ENCODE results near the gene RALY.

DNA sequence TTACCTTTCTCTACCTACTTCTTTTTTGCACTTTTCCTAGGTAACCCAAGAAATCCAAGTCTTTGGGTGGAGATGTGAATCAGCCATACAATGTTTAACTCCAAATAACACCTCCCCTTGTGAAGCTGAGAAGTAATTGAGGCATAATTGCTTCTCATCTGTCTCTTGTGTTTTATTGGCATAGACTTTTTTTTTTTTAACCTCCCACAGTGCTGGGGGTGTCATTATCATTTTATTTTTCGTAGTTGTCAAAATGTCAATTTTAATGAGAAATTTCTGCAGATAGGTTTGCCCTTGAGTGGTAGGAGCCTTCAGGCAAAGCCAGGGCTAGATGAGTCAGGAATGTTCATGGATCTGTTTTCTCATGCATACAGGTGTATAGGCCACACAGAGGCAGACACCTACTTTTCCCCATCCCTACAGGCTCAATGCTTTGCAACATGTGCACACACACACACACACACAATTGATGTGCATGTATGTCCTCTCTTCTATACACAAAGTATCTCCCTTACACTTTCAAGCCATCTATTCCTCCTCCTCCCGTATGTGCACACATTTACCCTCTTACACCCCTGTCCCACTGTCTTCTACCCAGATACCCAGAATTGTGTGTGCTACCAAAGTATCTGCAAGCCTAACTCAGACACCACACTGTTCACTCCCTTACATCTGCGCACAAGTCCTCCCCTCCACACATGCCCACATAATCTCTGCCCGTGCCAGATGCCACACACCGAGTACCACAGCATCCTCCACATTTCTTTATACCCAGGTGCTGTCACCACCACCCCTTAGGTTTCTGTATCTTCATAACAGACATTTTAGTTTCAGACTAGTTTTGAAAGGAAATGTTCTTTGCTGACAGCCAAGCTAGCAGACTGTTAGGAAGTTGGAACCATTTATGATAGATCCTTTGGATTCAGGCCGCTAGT, 22.0 kb downstream of the RALY start:
- no peak for TF ChIP-seq EZH2phosphoT487 (IDR thresholded peaks at IDR 0.05; ENCODE audit: borderline replicate concordance)
- no peak for TF ChIP-seq CTCF (conservative IDR thresholded peaks at IDR 0.05; ENCODE audit: low read length)

Data from Loucy (cell line).